ENCODE results near the gene ATRN. TPM values are rescaled to one million over a fixed set of nuclear protein-coding genes. Genes with fewer than 3 reads are reported as not detected.

The ATRN gene
- total and polyA plus RNA-seq, 2 donors (not counting 1 experiment from before 2014, with no cell fraction given) = 5.8 to 19.5 TPM

DNA sequence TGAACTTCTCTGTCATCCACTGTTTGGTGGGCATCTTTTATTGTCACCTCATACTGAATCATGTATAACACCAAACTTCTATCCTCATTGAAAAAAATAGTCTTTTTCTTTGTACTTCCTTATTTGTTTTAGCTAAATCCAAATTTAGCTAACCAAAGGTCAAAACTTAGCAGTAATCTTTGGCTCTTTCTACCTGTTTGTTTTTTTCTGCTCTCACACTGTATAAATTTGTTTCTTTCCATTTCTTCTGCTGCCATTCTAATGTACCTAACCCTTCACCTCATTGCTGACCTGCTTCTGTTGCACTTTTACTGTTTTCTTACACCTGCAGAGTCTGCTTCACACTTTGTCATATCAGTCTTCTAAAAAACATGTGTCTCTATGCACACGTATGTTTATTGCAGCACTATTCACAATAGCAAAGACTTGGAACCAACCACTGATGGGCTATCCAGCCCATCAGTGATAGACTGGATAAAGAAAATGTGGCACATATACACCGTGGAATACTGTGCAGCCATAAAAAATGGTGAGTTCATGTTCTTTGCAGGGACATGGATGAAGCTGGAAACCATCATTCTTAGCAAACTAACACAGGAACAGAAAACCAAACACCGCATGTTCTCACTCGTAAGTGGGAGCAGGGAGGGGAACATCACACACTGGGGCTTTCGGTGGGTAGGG is 7.2 kb downstream of the ATRN start:
- no peak overlapping the region for H3K27ac Mint-ChIP-seq
- intact Hi-C loops (cut with micrococcal nuclease) = loop anchor here (10.0 kb wide), 1 partner anchor 433 kb away; the partner anchor contains the start of genes GNRH2 and MRPS26
- H3K27me3 Mint-ChIP-seq = no peaks in the 10 kb centered on the region
- Histone ChIP-seq H3K4me2 (replicated peaks; ENCODE audit: low read depth, low read length, poor library complexity, severe bottlenecking) (no peak overlapping the region), H3K36me3 (replicated peaks in 1 of 2; ENCODE audit: control extremely low read depth in 1 of 2, control insufficient read depth in 1 of 2, extremely low read depth in 1 of 2, insufficient read depth in 2 of 2, low read length in 1 of 2) (peaks cover 0 to 2% of the 10 kb centered on the region in 2 experiments), H3K27ac (ENCODE audit: low read length in 2 of 2) (no peak overlapping the region), H3K9me3 (ENCODE audit: control extremely low read depth in 1 of 3, control insufficient read depth in 2 of 3, insufficient read depth in 1 of 3, low read length in 2 of 3) (no peaks in the 10 kb centered on the region), H3K9ac (ENCODE audit: low read length) (no peak overlapping the region), H3K27me3 (replicated peaks in 1 of 4; ENCODE audit: control extremely low read depth in 1 of 4, control insufficient read depth in 3 of 4, insufficient read depth in 4 of 4, low read length in 3 of 4) (no peaks in the 10 kb centered on the region), H3K79me2 (ENCODE audit: control insufficient read depth, insufficient read depth, low read length) (peaks cover 29% of the 10 kb centered on the region), H2AFZ (ENCODE audit: insufficient read depth, low read depth, low read length, poor library complexity, severe bottlenecking) (no peak overlapping the region), H3K4me1 (ENCODE audit: control insufficient read depth in 2 of 2, insufficient read depth in 2 of 2, low read length in 2 of 2) (peaks cover 7 to 11% of the 10 kb centered on the region in 2 donors), H4K20me1 (ENCODE audit: control insufficient read depth, insufficient read depth, low read length, poor library complexity, severe bottlenecking) (peaks cover 19% of the 10 kb centered on the region), H3K4me3 (ENCODE audit: control extremely low read depth in 1 of 5, extremely low read depth in 1 of 5, insufficient read depth in 1 of 5, low read depth in 2 of 5, low read length in 4 of 5) (no peak overlapping the region)
- WGBS (ENCODE audit: insufficient coverage) = 100% methylated on average over 1 of the region's 5 CpGs
- no peak overlapping the region for H3K4me3 Mint-ChIP-seq
- ATAC-seq (ENCODE audit: low read depth) (no peak), DNase-seq (no peak)
- POLR2A ChIA-PET = no interaction called here
- H3K4me1 Mint-ChIP-seq = peaks cover 27% of the 10 kb centered on the region
- CTCF ChIA-PET = no interaction called here
- TF ChIP-seq, protein P1, sequence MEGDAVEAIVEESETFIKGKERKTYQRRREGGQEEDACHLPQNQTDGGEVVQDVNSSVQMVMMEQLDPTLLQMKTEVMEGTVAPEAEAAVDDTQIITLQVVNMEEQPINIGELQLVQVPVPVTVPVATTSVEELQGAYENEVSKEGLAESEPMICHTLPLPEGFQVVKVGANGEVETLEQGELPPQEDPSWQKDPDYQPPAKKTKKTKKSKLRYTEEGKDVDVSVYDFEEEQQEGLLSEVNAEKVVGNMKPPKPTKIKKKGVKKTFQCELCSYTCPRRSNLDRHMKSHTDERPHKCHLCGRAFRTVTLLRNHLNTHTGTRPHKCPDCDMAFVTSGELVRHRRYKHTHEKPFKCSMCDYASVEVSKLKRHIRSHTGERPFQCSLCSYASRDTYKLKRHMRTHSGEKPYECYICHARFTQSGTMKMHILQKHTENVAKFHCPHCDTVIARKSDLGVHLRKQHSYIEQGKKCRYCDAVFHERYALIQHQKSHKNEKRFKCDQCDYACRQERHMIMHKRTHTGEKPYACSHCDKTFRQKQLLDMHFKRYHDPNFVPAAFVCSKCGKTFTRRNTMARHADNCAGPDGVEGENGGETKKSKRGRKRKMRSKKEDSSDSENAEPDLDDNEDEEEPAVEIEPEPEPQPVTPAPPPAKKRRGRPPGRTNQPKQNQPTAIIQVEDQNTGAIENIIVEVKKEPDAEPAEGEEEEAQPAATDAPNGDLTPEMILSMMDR (IDR thresholded peaks at IDR 0.05) = no peak
- TF ChIP-seq EZH2 (IDR thresholded peaks at IDR 0.05; ENCODE audit: borderline replicate concordance, insufficient read depth, low read depth, low read length, poor library complexity, severe bottlenecking) = no peak
- no peaks in the 10 kb centered on the region for H3K9me3 Mint-ChIP-seq (ENCODE audit: insufficient read depth)

GRCh38 chr20:3479025-3479424 is 8.2 kb downstream of the ATRN start:
- Histone ChIP-seq H3K27ac (ENCODE audit: low read length in 2 of 2) (no peak overlapping the region), H3K36me3 (replicated peaks in 1 of 2; ENCODE audit: control extremely low read depth in 1 of 2, control insufficient read depth in 1 of 2, extremely low read depth in 1 of 2, insufficient read depth in 2 of 2, low read length in 1 of 2) (peaks cover 0 to 2% of the 10 kb centered on the region in 2 experiments), H3K9me3 (ENCODE audit: control extremely low read depth in 1 of 3, control insufficient read depth in 2 of 3, insufficient read depth in 1 of 3, low read length in 2 of 3) (no peaks in the 10 kb centered on the region), H3K9ac (ENCODE audit: low read length) (no peak overlapping the region), H3K4me2 (replicated peaks; ENCODE audit: low read depth, low read length, poor library complexity, severe bottlenecking) (no peak overlapping the region), H4K20me1 (ENCODE audit: control insufficient read depth, insufficient read depth, low read length, poor library complexity, severe bottlenecking) (peaks cover 12% of the 10 kb centered on the region), H3K79me2 (ENCODE audit: control insufficient read depth, insufficient read depth, low read length) (peaks cover 23% of the 10 kb centered on the region), H3K27me3 (replicated peaks in 1 of 4; ENCODE audit: control extremely low read depth in 1 of 4, control insufficient read depth in 3 of 4, insufficient read depth in 4 of 4, low read length in 3 of 4) (no peaks in the 10 kb centered on the region), H2AFZ (ENCODE audit: insufficient read depth, low read depth, low read length, poor library complexity, severe bottlenecking) (no peak overlapping the region), H3K4me3 (ENCODE audit: control extremely low read depth in 1 of 5, extremely low read depth in 1 of 5, insufficient read depth in 1 of 5, low read depth in 2 of 5, low read length in 4 of 5) (no peak overlapping the region), H3K4me1 (ENCODE audit: control insufficient read depth in 2 of 2, insufficient read depth in 2 of 2, low read length in 2 of 2) (peaks cover 0 to under 1% of the 10 kb centered on the region in 2 donors)
- CTCF ChIA-PET = no interaction called here
- no peak overlapping the region for H3K4me3 Mint-ChIP-seq
- DNase-seq (no peak), ATAC-seq (ENCODE audit: low read depth) (no peak)
- TF ChIP-seq, protein P1 (IDR thresholded peaks at IDR 0.05) = no peak
- no peak for TF ChIP-seq EZH2 (IDR thresholded peaks at IDR 0.05; ENCODE audit: borderline replicate concordance, insufficient read depth, low read depth, low read length, poor library complexity, severe bottlenecking)
- H3K9me3 Mint-ChIP-seq (ENCODE audit: insufficient read depth) = no peaks in the 10 kb centered on the region
- no CpG with 5 or more reads among the region's 2 CpGs for WGBS (ENCODE audit: insufficient coverage)
- H3K27me3 Mint-ChIP-seq = no peaks in the 10 kb centered on the region
- intact Hi-C loops (cut with micrococcal nuclease) = loop anchor here (10.0 kb wide), 1 partner anchor 434 kb away; the partner anchor contains the start of genes GNRH2 and MRPS26
- H3K27ac Mint-ChIP-seq = no peak overlapping the region
- POLR2A ChIA-PET = no interaction called here
- peaks cover 16% of the 10 kb centered on the region for H3K4me1 Mint-ChIP-seq

All from B cell (primary cell).